GM18519 (cell line): ENCODE data around the gene DOCK4.

Experiments
- ATAC-seq: cut with Tn5 transposase; IDR thresholded peaks from one replicate; pipeline ENCODE4 v1.9.1; 2021; ENCODE audit warnings: mild to moderate bottlenecking, moderate library complexity; ENCODE audit not compliant: unreplicated experiment, low FRiP score

DOCK4 gene

GRCh38 chr7:111987886-111988285 lies 218.3 kb downstream of the DOCK4 start:
- no peak for ATAC-seq

GRCh38 chr7:111987115-111987826 lies 218.9 kb downstream of the DOCK4 start:
- ATAC-seq = no peak

- no peak for ATAC-seq
Measured at GRCh38 chr7:111986601-111987000, 219.6 kb downstream of the DOCK4 start.

GRCh38 chr7:111985798-111986197 lies 220.4 kb downstream of the DOCK4 start:
- ATAC-seq = no peak

GRCh38 chr7:111982804-111983203 lies 223.4 kb downstream of the DOCK4 start:
- ATAC-seq = no peak

GRCh38 chr7:111982133-111982532 lies 224.1 kb downstream of the DOCK4 start:
- ATAC-seq = no peak

GRCh38 chr7:111980725-111981124 lies 225.5 kb downstream of the DOCK4 start:
- no peak for ATAC-seq

GRCh38 chr7:111975346-111975745 lies 230.9 kb downstream of the DOCK4 start:
- no peak for ATAC-seq

- no peak for ATAC-seq
Measured at GRCh38 chr7:111960984-111961383, 245.2 kb downstream of the DOCK4 start.

- no peak for ATAC-seq
Measured at GRCh38 chr7:111958896-111959295, 247.3 kb downstream of the DOCK4 start.

GRCh38 chr7:111958431-111958830 lies 247.8 kb downstream of the DOCK4 start:
- no peak for ATAC-seq

GRCh38 chr7:111955616-111956015 lies 250.6 kb downstream of the DOCK4 start:
- no peak for ATAC-seq

- no peak for ATAC-seq
Measured at GRCh38 chr7:111954474-111955381, 251.5 kb downstream of the DOCK4 start.

- ATAC-seq = no peak
Measured at GRCh38 chr7:111954056-111954455, 252.1 kb downstream of the DOCK4 start.

GRCh38 chr7:111953611-111954010 lies 252.6 kb downstream of the DOCK4 start:
- no peak for ATAC-seq

GRCh38 chr7:111952783-111953182 lies 253.4 kb downstream of the DOCK4 start:
- ATAC-seq = no peak

- ATAC-seq = no peak
Measured at GRCh38 chr7:111951052-111951451, 255.1 kb downstream of the DOCK4 start.

- no peak for ATAC-seq
Measured at GRCh38 chr7:111942450-111943081, 263.6 kb downstream of the DOCK4 start.

- ATAC-seq = no peak
Measured at GRCh38 chr7:111937163-111937562, 269.0 kb downstream of the DOCK4 start.

- ATAC-seq = no peak
Measured at GRCh38 chr7:111933609-111934008, 272.6 kb downstream of the DOCK4 start.

GRCh38 chr7:111931958-111932357 lies 274.2 kb downstream of the DOCK4 start:
- no peak for ATAC-seq
